Stomach smooth muscle (tissue), 2 donors: Measurements from ENCODE around the gene SINHCAF.

ENCODE experiments used
- H3K27ac ChIP-seq: one replicate; pipeline ENCODE4 v1.7.0; 2013; ENCODE audit warnings: mild to moderate bottlenecking, low read length, inconsistent platforms
- H3K27me3 ChIP-seq, 2 donors: one replicate each; pipeline ENCODE4 v1.7.0; 2013; ENCODE audit warnings: low read length in 2 of 2; ENCODE audit not compliant: insufficient read depth in 2 of 2, control insufficient read depth in 1 of 2
- H3K36me3 ChIP-seq, 2 donors: one replicate each; pipeline ENCODE4 v1.7.0; 2013; ENCODE audit warnings: low read length in 2 of 2; ENCODE audit not compliant: control insufficient read depth in 2 of 2, insufficient read depth in 2 of 2
- H3K4me1 ChIP-seq: one replicate; pipeline ENCODE4 v1.7.0; 2013; ENCODE audit warnings: low read length; ENCODE audit not compliant: control insufficient read depth, insufficient read depth
- H3K4me3 ChIP-seq, 2 donors: one replicate each; pipeline ENCODE4 v1.7.0; 2013; ENCODE audit warnings: low read length in 2 of 2
- H3K9ac ChIP-seq, 2 donors: one replicate each; pipeline ENCODE4 v1.7.0; 2013; ENCODE audit warnings: low read length in 2 of 2, mild to moderate bottlenecking in 1 of 2
- H3K9me3 ChIP-seq, 2 donors: one replicate each; pipeline ENCODE4 v1.7.0; 2013; ENCODE audit warnings: low read length in 2 of 2; ENCODE audit not compliant: control insufficient read depth in 2 of 2
- donor health status: healthy.
- donor health status: Pancreatic carcinoma.

Gene SINHCAF

GRCh38 chr12:31232361-31232965, 93.5 kb downstream of the SINHCAF start:
- Histone ChIP-seq H3K27me3 (peaks cover 0 to 7% of the 10 kb centered on the region in 2 donors), H3K27ac (no peak overlapping the region), H3K4me3 (no peak overlapping the region), H3K9me3 (no peaks in the 10 kb centered on the region), H3K36me3 (no peaks in the 10 kb centered on the region), H3K9ac (no peak overlapping the region), H3K4me1 (no peaks in the 10 kb centered on the region)

GRCh38 chr12:31231611-31232360, 94.2 kb downstream of the SINHCAF start:
- H3K4me3 ChIP-seq: no peak overlapping the region
- no peaks in the 10 kb centered on the region for H3K9me3 ChIP-seq
- H3K27ac ChIP-seq: no peak overlapping the region
- H3K27me3 ChIP-seq: peaks cover 0 to 7% of the 10 kb centered on the region in 2 donors
- no peak overlapping the region for H3K9ac ChIP-seq
- H3K4me1 ChIP-seq: no peaks in the 10 kb centered on the region
- no peaks in the 10 kb centered on the region for H3K36me3 ChIP-seq
